Measurements from ENCODE around the gene TBC1D8. TPM values are rescaled to one million over a fixed set of nuclear protein-coding genes. Genes with fewer than 3 reads are reported as not detected.

TBC1D8 gene
- total and polyA plus RNA-seq, 2 of the 13 experiments (the other 11 are each of a cell fraction or from before 2014, with no cell fraction given) = 45.1 to 95.4 TPM

GRCh38 chr2:101108357-101108756 is 42.8 kb downstream of the TBC1D8 start (continued):
- TF ChIP-seq ZHX1 (CRISPR knock-in tag; IDR thresholded peaks at IDR 0.05; ENCODE audit: low read depth) = no peak
- TF ChIP-seq NBN (conservative IDR thresholded peaks at IDR 0.05) = no peak
- TF ChIP-seq AHR (CRISPR knock-in tag; IDR thresholded peaks at IDR 0.05) = no peak
- TF ChIP-seq NFE2 (CRISPR knock-in tag; IDR thresholded peaks at IDR 0.05) = no peak
- no peak for TF ChIP-seq TEAD2 (CRISPR knock-in tag; IDR thresholded peaks at IDR 0.05)
- TF ChIP-seq KDM1A (CRISPR knock-in tag; IDR thresholded peaks at IDR 0.05) = no peak
- TF ChIP-seq ZNF12 (CRISPR knock-in tag; IDR thresholded peaks at IDR 0.05) = no peak
- TF ChIP-seq, protein P1, sequence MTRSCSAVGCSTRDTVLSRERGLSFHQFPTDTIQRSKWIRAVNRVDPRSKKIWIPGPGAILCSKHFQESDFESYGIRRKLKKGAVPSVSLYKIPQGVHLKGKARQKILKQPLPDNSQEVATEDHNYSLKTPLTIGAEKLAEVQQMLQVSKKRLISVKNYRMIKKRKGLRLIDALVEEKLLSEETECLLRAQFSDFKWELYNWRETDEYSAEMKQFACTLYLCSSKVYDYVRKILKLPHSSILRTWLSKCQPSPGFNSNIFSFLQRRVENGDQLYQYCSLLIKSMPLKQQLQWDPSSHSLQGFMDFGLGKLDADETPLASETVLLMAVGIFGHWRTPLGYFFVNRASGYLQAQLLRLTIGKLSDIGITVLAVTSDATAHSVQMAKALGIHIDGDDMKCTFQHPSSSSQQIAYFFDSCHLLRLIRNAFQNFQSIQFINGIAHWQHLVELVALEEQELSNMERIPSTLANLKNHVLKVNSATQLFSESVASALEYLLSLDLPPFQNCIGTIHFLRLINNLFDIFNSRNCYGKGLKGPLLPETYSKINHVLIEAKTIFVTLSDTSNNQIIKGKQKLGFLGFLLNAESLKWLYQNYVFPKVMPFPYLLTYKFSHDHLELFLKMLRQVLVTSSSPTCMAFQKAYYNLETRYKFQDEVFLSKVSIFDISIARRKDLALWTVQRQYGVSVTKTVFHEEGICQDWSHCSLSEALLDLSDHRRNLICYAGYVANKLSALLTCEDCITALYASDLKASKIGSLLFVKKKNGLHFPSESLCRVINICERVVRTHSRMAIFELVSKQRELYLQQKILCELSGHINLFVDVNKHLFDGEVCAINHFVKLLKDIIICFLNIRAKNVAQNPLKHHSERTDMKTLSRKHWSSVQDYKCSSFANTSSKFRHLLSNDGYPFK (CRISPR knock-in tag; IDR thresholded peaks at IDR 0.05; ENCODE audit: borderline replicate concordance) = no peak

DNA sequence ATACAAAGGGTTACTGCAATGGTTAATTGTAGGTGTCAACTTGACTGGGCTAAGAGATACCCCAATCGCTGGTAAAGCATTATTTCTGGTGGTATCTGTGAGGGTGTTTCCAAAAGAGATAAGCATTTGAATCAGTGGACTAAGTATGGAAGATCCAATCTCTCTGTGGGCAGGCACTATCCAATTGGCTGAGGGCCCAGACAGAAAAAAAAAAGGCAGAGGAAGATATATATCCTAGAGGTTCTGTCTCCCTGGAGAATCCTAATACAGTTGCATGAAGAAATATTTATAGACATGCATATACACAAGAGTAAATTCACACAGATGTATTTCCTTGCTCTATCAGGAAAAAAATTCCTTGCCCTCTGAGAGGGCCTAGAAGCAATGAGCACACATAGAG is 43.9 kb downstream of the TBC1D8 start:
- no peaks in the 10 kb centered on the region for H3K9me3 ChIP-seq (ENCODE audit: low read length)
- H3K9ac ChIP-seq (ENCODE audit: insufficient read depth, low read depth, low read length) = peak overlapping the region; percentile 12
- H3K36me3 ChIP-seq (replicated peaks in 1 of 2; ENCODE audit: control insufficient read depth in 1 of 2, insufficient read depth in 2 of 2, low read length in 2 of 2) = peaks cover 0 to 1% of the 10 kb centered on the region in 2 experiments; a peak in 1 of 5 replicates
- WGBS (ENCODE audit: low lambda C conversion rate) = 72% methylated on average over 1 of the region's 1 CpG
- FAIRE-seq (no peak), DNase-seq (ENCODE audit: low spot score) (no peak), ATAC-seq (no peak)
- ChIA-PET CTCF (ENCODE audit: low intra/inter-chr PET ratio, low total read pairs) (no interaction called here), POLR2A (interaction anchor here (1.0 to 2.0 kb wide), 3 partner anchors 13 to 42 kb away, joined by 4 to 8 read pairs (median 8); no protein-coding TSS in a partner anchor)
- no peak overlapping the region for H2AFZ ChIP-seq (ENCODE audit: low read length)
- in situ Hi-C loops (cut with HindIII; ENCODE audit: extremely low pct_ligation_motif_present, low pct_unique_long_range_greater_than_20kb) = no loop called here
- H4K20me1 ChIP-seq (ENCODE audit: insufficient read depth, low read length) = peaks cover 37% of the 10 kb centered on the region
- peaks cover 98% of the 10 kb centered on the region for H3K79me2 ChIP-seq (ENCODE audit: insufficient read depth, low read length)
- H3K4me3 ChIP-seq (replicated peaks in 1 of 3; ENCODE audit: insufficient read depth in 1 of 3, low read depth in 2 of 3, low read length in 3 of 3) = no peak overlapping the region; a peak in 1 of 6 replicates
- TF ChIP-seq SMAD1 (CRISPR knock-in tag; IDR thresholded peaks at IDR 0.05; ENCODE audit: borderline replicate concordance, low read depth) (no peak), MAZ (IDR thresholded peaks at IDR 0.05; ENCODE audit: borderline replicate concordance, low read depth, low read length) (no peak), MAZ (CRISPR knock-in tag; IDR thresholded peaks at IDR 0.05; ENCODE audit: low read depth) (0 out of 2 replicates have a peak, but pooled peaks have one; percentile 32)
- H3K4me1 ChIP-seq (ENCODE audit: insufficient read depth, low read length) = peaks cover 86% of the 10 kb centered on the region
- no TSS peak for BruUV-seq (replicated peaks)
- peak overlapping the region; percentile 75 for H3K27ac ChIP-seq (ENCODE audit: extremely low read length, insufficient read depth, low read length)
- H3K27me3 ChIP-seq (ENCODE audit: control insufficient read depth in 1 of 2, insufficient read depth in 2 of 2, low read length in 2 of 2) = no peaks in the 10 kb centered on the region
- peak overlapping the region; percentile 61 for H3K4me2 ChIP-seq (ENCODE audit: low read depth, low read length)
- intact Hi-C loops (cut with micrococcal nuclease; ENCODE audit: unreplicated experiment) = no loop called here

All from HepG2 (cell line).